Stimulated activated naive CD8-positive, alpha-beta T cell treated with anti-CD3 and anti-CD28 coated beads, Interleukin-15, Interleukin-2, amounts not matched to agents 100 ng/mL and 50 ng/mL, for 24 hours (primary cell): ENCODE measurements around the gene ST3GAL4.
"Not testable (repeated sequence)": the region's sequence is repeated elsewhere in the genome, so short reads cannot be mapped to it uniquely, and the experiment has no call there.

Experiments
- H3K27ac Mint-ChIP-seq: one replicate; pipeline ENCODE4 v1.8.0; 2021; ENCODE audit warnings: mild to moderate bottlenecking, mixed read lengths
- H3K27me3 Mint-ChIP-seq: one replicate; pipeline ENCODE4 v1.8.0; 2021; ENCODE audit warnings: mixed read lengths
- H3K36me3 Mint-ChIP-seq: one replicate; pipeline ENCODE4 v1.8.0; 2021; ENCODE audit warnings: low read depth, mixed read lengths
- H3K4me1 Mint-ChIP-seq: one replicate; pipeline ENCODE4 v1.8.0; 2021; ENCODE audit warnings: low read depth, mixed read lengths
- H3K4me3 Mint-ChIP-seq: one replicate; pipeline ENCODE4 v1.8.0; 2021; ENCODE audit warnings: mild to moderate bottlenecking, mixed read lengths
- H3K9me3 Mint-ChIP-seq: one replicate; pipeline ENCODE4 v1.8.0; 2021; ENCODE audit warnings: mixed read lengths

The ST3GAL4 gene

GRCh38 chr11:126355324-126355925 is at the start of gene ST3GAL4:
Gene ST3GAL4 (plus strand): TSS chr11:126355686. CDS start chr11:126406156, 50,470 bp downstream.
- Mint-ChIP-seq H3K36me3 (peaks cover 9% of the 10 kb centered on the region), H3K9me3 (no peaks in the 10 kb centered on the region), H3K27me3 (no peaks in the 10 kb centered on the region), H3K4me3 (peak within 1 kb of the TSS; percentile 87), H3K4me1 (peaks cover 29% of the 10 kb centered on the region), H3K27ac (peak within 1 kb of the TSS; percentile 87)

GRCh38 chr11:126305699-126306098 is 49.8 kb upstream of the ST3GAL4 start:
- no peaks in the 10 kb centered on the region for H3K27me3 Mint-ChIP-seq

GRCh38 chr11:126307706-126308105 is 47.8 kb upstream of the ST3GAL4 start:
- H3K4me3 Mint-ChIP-seq, result no peak overlapping the region
- no peaks in the 10 kb centered on the region for H3K9me3 Mint-ChIP-seq
- H3K27ac Mint-ChIP-seq, result no peak overlapping the region
- H3K27me3 Mint-ChIP-seq, result no peaks in the 10 kb centered on the region
- H3K36me3 Mint-ChIP-seq, result peaks cover 30% of the 10 kb centered on the region
- H3K4me1 Mint-ChIP-seq, result peaks cover 53% of the 10 kb centered on the region

More at GRCh38 chr11:126305699-126306098, 49.8 kb upstream of the ST3GAL4 start:
- Mint-ChIP-seq H3K4me3 (peak overlapping the region; percentile 64), H3K9me3 (no peaks in the 10 kb centered on the region), H3K36me3 (peaks cover 33% of the 10 kb centered on the region), H3K27ac (peak overlapping the region; percentile 72), H3K4me1 (peaks cover 47% of the 10 kb centered on the region)

- peaks cover 26% of the 10 kb centered on the region for H3K36me3 Mint-ChIP-seq
- H3K9me3 Mint-ChIP-seq, result no peaks in the 10 kb centered on the region
- no peak overlapping the region for H3K4me3 Mint-ChIP-seq
- H3K27me3 Mint-ChIP-seq, result no peaks in the 10 kb centered on the region
- peaks cover 48% of the 10 kb centered on the region for H3K4me1 Mint-ChIP-seq
- no peak overlapping the region for H3K27ac Mint-ChIP-seq
Observed at GRCh38 chr11:126308271-126308671, 47.2 kb upstream of the ST3GAL4 start.

- peaks cover 23% of the 10 kb centered on the region for H3K36me3 Mint-ChIP-seq
- H3K4me3 Mint-ChIP-seq, result not testable (repeated sequence)
Observed at GRCh38 chr11:126308771-126309170, 46.7 kb upstream of the ST3GAL4 start.

GRCh38 chr11:126310200-126310991 is 45.1 kb upstream of the ST3GAL4 start:
- Mint-ChIP-seq H3K4me3 (no peak overlapping the region), H3K27ac (no peak overlapping the region), H3K4me1 (peaks cover 33% of the 10 kb centered on the region), H3K27me3 (no peaks in the 10 kb centered on the region), H3K36me3 (peaks cover 31% of the 10 kb centered on the region), H3K9me3 (no peaks in the 10 kb centered on the region)

More at GRCh38 chr11:126308771-126309170, 46.7 kb upstream of the ST3GAL4 start:
- not testable (repeated sequence) for H3K27ac Mint-ChIP-seq, H3K27me3 Mint-ChIP-seq, H3K9me3 Mint-ChIP-seq
- H3K4me1 Mint-ChIP-seq, result peaks cover 44% of the 10 kb centered on the region

GRCh38 chr11:126310992-126311310 is 44.5 kb upstream of the ST3GAL4 start:
- Mint-ChIP-seq H3K9me3 (no peaks in the 10 kb centered on the region), H3K27me3 (no peaks in the 10 kb centered on the region), H3K4me1 (peaks cover 29% of the 10 kb centered on the region), H3K27ac (no peak overlapping the region), H3K4me3 (no peak overlapping the region), H3K36me3 (peaks cover 27% of the 10 kb centered on the region)

GRCh38 chr11:126311401-126312291 is 43.8 kb upstream of the ST3GAL4 start:
- Mint-ChIP-seq H3K27me3 (no peaks in the 10 kb centered on the region), H3K27ac (no peak overlapping the region), H3K4me1 (peaks cover 33% of the 10 kb centered on the region), H3K4me3 (no peak overlapping the region), H3K36me3 (peaks cover 32% of the 10 kb centered on the region), H3K9me3 (no peaks in the 10 kb centered on the region)

- Mint-ChIP-seq H3K4me1 (peaks cover 36% of the 10 kb centered on the region), H3K4me3 (no peak overlapping the region), H3K36me3 (peaks cover 30% of the 10 kb centered on the region), H3K9me3 (no peaks in the 10 kb centered on the region), H3K27me3 (no peaks in the 10 kb centered on the region), H3K27ac (no peak overlapping the region)
Observed at GRCh38 chr11:126312961-126313360, 42.5 kb upstream of the ST3GAL4 start.

GRCh38 chr11:126313826-126314225 is 41.7 kb upstream of the ST3GAL4 start:
- Mint-ChIP-seq H3K4me3 (no peak overlapping the region), H3K27ac (no peak overlapping the region), H3K9me3 (no peaks in the 10 kb centered on the region), H3K27me3 (no peaks in the 10 kb centered on the region), H3K36me3 (peaks cover 30% of the 10 kb centered on the region), H3K4me1 (peaks cover 40% of the 10 kb centered on the region)

- Mint-ChIP-seq H3K36me3 (peaks cover 30% of the 10 kb centered on the region), H3K27me3 (no peaks in the 10 kb centered on the region), H3K4me1 (peaks cover 38% of the 10 kb centered on the region), H3K27ac (peak overlapping the region; percentile 56), H3K4me3 (peak overlapping the region; percentile 46), H3K9me3 (no peaks in the 10 kb centered on the region)
Observed at GRCh38 chr11:126317432-126317755, 38.1 kb upstream of the ST3GAL4 start.

GRCh38 chr11:126317756-126318573 is 37.5 kb upstream of the ST3GAL4 start:
- Mint-ChIP-seq H3K4me3 (peak overlapping the region; percentile 46), H3K27me3 (no peaks in the 10 kb centered on the region), H3K36me3 (peaks cover 30% of the 10 kb centered on the region), H3K27ac (peak overlapping the region; percentile 56), H3K9me3 (no peaks in the 10 kb centered on the region), H3K4me1 (peaks cover 38% of the 10 kb centered on the region)

GRCh38 chr11:126318574-126319373 is 36.7 kb upstream of the ST3GAL4 start:
- Mint-ChIP-seq H3K4me1 (peaks cover 38% of the 10 kb centered on the region), H3K27me3 (no peaks in the 10 kb centered on the region), H3K36me3 (peaks cover 30% of the 10 kb centered on the region), H3K4me3 (peak overlapping the region; percentile 46), H3K27ac (peak overlapping the region; percentile 56), H3K9me3 (no peaks in the 10 kb centered on the region)

- H3K4me1 Mint-ChIP-seq, result peaks cover 38% of the 10 kb centered on the region
- H3K36me3 Mint-ChIP-seq, result peaks cover 25% of the 10 kb centered on the region
- no peaks in the 10 kb centered on the region for H3K9me3 Mint-ChIP-seq
- peak overlapping the region; percentile 56 for H3K27ac Mint-ChIP-seq
- no peaks in the 10 kb centered on the region for H3K27me3 Mint-ChIP-seq
- H3K4me3 Mint-ChIP-seq, result no peak overlapping the region
Observed at GRCh38 chr11:126319374-126319740, 36.1 kb upstream of the ST3GAL4 start.
